Measurements from ENCODE around the gene MMP12. TPM values are rescaled to one million over a fixed set of nuclear protein-coding genes. Genes with fewer than 3 reads are reported as not detected.
"Not testable (repeated sequence)": the region's sequence is repeated elsewhere in the genome, so short reads cannot be mapped to it uniquely, and the experiment has no call there.

Gene MMP12
- total and polyA plus RNA-seq, 12 donors = not detected

GRCh38 chr11:102882389-102883024 lies 7.7 kb upstream of the MMP12 start:
- intact Hi-C loops (cut with DNase I) = no loop called here
- TF ChIP-seq, protein P1, sequence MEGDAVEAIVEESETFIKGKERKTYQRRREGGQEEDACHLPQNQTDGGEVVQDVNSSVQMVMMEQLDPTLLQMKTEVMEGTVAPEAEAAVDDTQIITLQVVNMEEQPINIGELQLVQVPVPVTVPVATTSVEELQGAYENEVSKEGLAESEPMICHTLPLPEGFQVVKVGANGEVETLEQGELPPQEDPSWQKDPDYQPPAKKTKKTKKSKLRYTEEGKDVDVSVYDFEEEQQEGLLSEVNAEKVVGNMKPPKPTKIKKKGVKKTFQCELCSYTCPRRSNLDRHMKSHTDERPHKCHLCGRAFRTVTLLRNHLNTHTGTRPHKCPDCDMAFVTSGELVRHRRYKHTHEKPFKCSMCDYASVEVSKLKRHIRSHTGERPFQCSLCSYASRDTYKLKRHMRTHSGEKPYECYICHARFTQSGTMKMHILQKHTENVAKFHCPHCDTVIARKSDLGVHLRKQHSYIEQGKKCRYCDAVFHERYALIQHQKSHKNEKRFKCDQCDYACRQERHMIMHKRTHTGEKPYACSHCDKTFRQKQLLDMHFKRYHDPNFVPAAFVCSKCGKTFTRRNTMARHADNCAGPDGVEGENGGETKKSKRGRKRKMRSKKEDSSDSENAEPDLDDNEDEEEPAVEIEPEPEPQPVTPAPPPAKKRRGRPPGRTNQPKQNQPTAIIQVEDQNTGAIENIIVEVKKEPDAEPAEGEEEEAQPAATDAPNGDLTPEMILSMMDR (IDR thresholded peaks at IDR 0.05) = no peak
- Histone ChIP-seq H3K4me1 (replicated peaks in 1 of 2) (no peaks in the 10 kb centered on the region), H3K27ac (no peak overlapping the region), H3K27me3 (no peaks in the 10 kb centered on the region), H3K9me3 (replicated peaks in 1 of 3) (no peaks in the 10 kb centered on the region), H3K4me3 (no peak overlapping the region), H3K36me3 (replicated peaks in 1 of 2) (no peaks in the 10 kb centered on the region)
- 71 to 73% (median 71%) methylated on average over 4 of the region's 4 CpGs for WGBS, 4 donors
- DNase-seq = no peak

- Histone ChIP-seq H3K27me3 (no peaks in the 10 kb centered on the region), H3K4me1 (replicated peaks in 1 of 2) (no peaks in the 10 kb centered on the region), H3K9me3 (replicated peaks in 1 of 3) (no peaks in the 10 kb centered on the region), H3K27ac (no peak overlapping the region), H3K4me3 (no peak overlapping the region), H3K36me3 (replicated peaks in 1 of 2) (no peaks in the 10 kb centered on the region)
- intact Hi-C loops (cut with DNase I) = no loop called here
- TF ChIP-seq POLR2A (IDR thresholded peaks at IDR 0.05) = no peak
- TF ChIP-seq, protein P1 (IDR thresholded peaks at IDR 0.05) = no peak
- 72 to 78% (median 75%) methylated on average over 5 of the region's 5 CpGs for WGBS, 4 donors
- DNase-seq = peak in 4 of 7 donors; percentile 15 to 52 (median 24)
These were observed 5.0 kb upstream of the MMP12 start for GRCh38 chr11:102879801-102880200.

DNA sequence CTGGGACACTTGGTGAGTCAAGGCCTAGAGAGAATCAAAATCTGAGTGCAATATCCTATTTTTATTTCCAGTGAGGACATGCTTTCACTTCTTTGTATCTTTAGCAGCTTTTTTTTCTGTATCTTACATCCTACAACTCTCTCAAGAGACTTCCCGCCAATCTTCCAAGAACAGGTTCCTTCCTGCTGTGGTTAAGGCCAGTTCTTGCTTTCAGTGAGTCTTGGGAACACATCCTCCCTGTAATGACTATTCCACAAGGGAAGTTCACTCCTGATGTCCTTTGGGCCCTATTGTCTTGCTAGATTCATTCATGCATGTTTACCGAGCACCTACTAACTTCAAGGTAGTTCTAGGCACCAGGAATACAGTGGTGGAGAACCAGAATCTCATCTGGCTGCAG lies 3.8 kb upstream of the MMP12 start:
- Histone ChIP-seq H3K36me3 (replicated peaks in 1 of 2) (no peaks in the 10 kb centered on the region), H3K27ac (no peak overlapping the region), H3K9me3 (replicated peaks in 1 of 3) (no peaks in the 10 kb centered on the region), H3K4me1 (replicated peaks in 1 of 2) (no peaks in the 10 kb centered on the region), H3K4me3 (no peak overlapping the region), H3K27me3 (no peaks in the 10 kb centered on the region)
- TF ChIP-seq, protein P1 (IDR thresholded peaks at IDR 0.05) = no peak
- no peak for TF ChIP-seq POLR2A (IDR thresholded peaks at IDR 0.05)
- 72 to 91% (median 85%) methylated on average over 2 of the region's 2 CpGs for WGBS, 4 donors
- no peak for DNase-seq
- intact Hi-C loops (cut with DNase I) = no loop called here

DNA sequence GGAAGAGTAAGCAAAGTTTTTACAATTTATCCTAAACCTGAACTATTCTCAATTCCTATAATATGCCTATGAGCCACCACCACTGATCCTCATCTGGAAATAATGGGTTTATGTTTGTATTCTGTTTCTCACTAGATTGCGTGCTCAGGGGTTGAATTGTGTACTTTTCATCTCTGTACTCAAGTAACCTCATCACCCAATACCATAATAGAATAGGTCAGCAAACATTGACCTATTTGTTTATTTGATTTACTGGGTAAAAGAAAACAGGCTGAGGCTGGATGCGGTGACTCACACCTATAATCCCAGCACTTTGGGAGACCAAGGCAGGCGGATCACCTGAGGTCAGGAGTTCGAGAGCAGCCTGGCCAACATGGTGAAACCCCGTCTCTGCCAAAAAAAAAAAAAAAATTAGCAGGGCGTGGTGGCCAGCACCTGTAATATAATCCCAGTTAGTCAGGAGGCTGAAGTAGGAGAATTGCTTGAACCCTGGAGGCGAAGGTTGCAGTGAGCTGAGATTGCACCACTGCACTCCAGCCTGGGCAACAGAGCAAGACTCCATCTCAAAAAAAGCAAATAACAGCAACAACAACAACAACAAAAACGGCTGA lies 5.3 kb downstream of the MMP12 start:
- WGBS, 4 donors = 77 to 82% (median 79%) methylated on average over 8 of the region's 8 CpGs
- DNase-seq; H3K4me1 ChIP-seq (replicated peaks in 1 of 2); intact Hi-C loops (cut with DNase I); H3K27ac ChIP-seq; H3K9me3 ChIP-seq (replicated peaks in 1 of 3); H3K4me3 ChIP-seq; H3K36me3 ChIP-seq (replicated peaks in 1 of 2); H3K27me3 ChIP-seq: not testable (repeated sequence)

- WGBS, 4 donors = 46 to 63% (median 61%) methylated on average over 3 of the region's 3 CpGs
- Histone ChIP-seq H3K27ac (no peak overlapping the region), H3K4me1 (replicated peaks in 1 of 2) (no peaks in the 10 kb centered on the region), H3K27me3 (no peaks in the 10 kb centered on the region), H3K36me3 (replicated peaks in 1 of 2) (no peaks in the 10 kb centered on the region), H3K9me3 (replicated peaks in 1 of 3) (no peaks in the 10 kb centered on the region), H3K4me3 (no peak overlapping the region)
- no peak for DNase-seq
- intact Hi-C loops (cut with DNase I) = no loop called here
- TF ChIP-seq POLR2A (IDR thresholded peaks at IDR 0.05) = no peak
- TF ChIP-seq, protein P1 (IDR thresholded peaks at IDR 0.05) = no peak
These were observed 6.4 kb downstream of the MMP12 start for GRCh38 chr11:102868339-102868738.
